Activated CD4-positive, alpha-beta T cell treated with anti-CD3 and anti-CD28 coated beads, Interleukin-2, Interleukin-6, amounts not matched to agents 100 ng/mL and 50 ng/mL, durations not matched to agents 16 hours and 8 hours (primary cell): Measurements from ENCODE around the gene SSU72.
"Not testable (repeated sequence)": the region's sequence is repeated elsewhere in the genome, so short reads cannot be mapped to it uniquely, and the experiment has no call there.

Source experiments
- DNase-seq: peaks from one replicate; pipeline ENCODE4 v3.0.0-alpha.2; 2020

SSU72 gene

GRCh38 chr1:1556961-1557360, 17.7 kb downstream of the SSU72 start:
- DNase-seq = not testable (repeated sequence)

DNA sequence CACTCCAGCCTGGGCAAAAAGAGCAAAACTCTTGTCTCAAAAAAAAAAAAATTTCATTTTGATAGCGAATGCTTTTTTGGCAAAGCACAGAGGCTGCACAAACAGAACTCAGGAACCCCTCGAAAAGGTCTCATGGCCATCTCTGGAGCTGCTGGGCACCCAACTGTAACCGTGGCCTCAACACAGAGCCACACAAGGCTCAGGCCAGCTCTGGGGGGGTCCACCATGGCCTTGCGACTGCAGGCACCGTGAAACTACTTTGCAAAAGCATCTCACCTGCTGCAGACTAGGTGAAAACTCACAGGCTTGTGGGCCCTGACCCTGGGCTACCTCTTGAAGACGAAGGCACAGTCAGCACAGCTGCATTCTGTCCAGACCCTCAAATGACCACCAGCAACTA, 18.2 kb downstream of the SSU72 start:
- DNase-seq = no peak

- DNase-seq = no peak
Measured at GRCh38 chr1:1554926-1555915, 19.4 kb downstream of the SSU72 start.

GRCh38 chr1:1554550-1554925, 20.1 kb downstream of the SSU72 start:
- no peak for DNase-seq

DNA sequence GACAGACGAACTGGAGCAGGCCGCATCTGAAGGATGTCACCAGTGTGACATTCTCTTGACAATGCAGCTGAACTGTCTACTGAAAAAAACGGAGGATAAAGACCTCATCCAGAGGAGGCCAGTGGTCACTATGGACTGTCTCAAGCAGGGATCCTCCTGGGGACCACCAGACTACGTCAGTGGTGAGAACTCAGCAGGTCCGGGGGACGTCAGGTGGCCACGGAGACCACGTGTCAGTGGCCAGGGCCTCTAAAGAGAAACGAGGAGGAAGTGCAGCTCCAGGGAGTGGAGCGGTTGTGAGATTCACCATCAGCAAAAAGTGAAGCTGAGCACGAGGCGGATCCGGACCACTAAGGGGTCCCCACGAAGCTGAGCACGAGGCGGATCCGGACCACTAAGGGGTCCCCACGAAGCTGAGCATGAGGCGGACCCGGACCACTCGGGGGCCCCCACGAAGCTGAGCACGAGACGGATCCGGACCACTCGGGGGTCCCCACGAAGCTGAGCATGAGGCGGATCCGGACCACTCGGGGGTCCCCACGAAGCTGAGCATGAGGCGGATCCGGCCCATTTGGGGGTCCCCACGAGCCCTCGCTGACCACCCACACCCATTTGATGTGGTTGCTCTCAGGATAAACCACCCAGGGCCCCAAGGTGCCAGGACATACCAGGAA, 20.7 kb downstream of the SSU72 start:
- DNase-seq = no peak

- no peak for DNase-seq
Measured at GRCh38 chr1:1552263-1552639, 22.4 kb downstream of the SSU72 start.

- DNase-seq = no peak
Measured at GRCh38 chr1:1551524-1552262, 23.0 kb downstream of the SSU72 start.

DNA sequence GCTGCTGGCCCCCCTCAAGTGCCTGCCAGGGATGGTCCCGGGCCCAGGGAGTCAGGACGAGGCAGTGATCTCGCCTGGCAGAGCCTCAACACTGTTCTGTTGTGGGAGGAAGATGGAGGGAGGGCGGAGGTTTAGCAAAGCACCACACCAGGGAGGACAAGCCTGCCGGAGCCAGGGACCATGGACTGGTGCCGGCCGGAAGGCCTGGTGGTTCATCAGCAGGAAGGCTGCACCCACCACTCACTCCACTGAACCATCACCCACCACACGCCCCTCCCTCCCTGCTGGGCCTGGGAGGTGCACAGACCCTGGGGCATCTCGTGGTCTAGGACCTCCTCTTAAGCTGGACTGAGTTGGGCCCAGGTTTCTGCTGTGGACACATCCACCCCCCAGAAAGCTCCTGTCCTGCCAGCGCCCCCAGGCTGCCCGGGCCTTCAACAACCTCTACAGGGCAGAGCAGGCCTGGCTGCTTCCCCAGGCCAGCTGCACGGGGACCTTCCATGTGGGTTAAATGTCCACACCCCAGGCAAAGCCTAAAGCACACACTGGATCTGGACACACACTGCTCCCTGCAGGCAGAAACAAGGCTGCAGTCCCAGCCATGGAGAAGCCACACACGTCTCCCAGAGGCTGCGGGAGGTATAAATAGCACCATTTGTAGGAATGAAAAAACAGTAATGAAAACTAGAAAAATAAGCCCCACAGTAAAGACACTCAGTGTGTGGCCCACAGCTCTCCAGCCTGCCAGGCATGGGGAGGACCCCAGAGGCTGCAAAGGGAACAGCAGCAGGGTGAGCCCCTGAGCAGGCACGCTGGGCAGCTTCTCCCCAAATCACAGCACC, 23.9 kb downstream of the SSU72 start:
- no peak for DNase-seq

- no peak for DNase-seq
Measured at GRCh38 chr1:1550087-1550486, 24.6 kb downstream of the SSU72 start.

DNA sequence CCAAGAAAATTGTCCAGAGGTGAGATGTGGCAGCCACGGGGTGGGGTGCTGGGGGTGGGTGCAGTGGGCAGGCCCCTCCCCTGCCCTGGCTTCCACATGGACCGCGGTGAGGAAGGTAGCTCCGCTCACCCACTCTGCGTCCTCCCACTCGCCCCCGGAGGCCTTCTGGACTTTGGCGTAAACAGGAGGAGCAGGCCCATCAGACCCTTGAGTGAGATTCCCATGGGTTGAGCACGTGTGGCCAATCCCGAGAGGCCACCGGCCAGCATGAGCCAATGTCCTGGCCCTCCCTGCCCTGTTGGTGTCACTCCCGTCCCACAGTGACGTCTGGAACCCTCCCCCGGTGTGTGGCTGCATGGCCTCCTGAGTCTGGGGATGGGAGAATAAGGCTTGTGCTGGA, 26.1 kb downstream of the SSU72 start:
- no peak for DNase-seq

DNA sequence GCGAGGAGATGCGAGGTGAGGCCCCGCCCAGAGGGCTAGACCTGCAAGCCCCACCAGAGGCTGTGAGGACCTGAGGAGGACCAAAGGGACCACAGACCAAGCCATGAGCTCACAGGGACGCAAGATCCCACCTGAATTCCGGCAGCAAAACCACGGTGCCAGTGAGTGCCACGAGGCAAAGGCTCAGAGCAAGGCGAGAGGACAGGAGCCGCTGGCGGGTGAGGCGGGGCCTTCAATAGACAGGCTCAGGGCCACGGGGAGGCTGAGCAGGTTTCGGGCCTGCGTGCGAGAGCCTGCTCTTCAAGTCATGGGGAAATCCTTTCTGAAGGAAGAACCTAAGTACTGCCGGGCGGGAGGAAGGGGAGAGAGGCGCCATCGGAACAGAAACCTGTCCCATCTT, 27.2 kb downstream of the SSU72 start:
- no peak for DNase-seq

DNA sequence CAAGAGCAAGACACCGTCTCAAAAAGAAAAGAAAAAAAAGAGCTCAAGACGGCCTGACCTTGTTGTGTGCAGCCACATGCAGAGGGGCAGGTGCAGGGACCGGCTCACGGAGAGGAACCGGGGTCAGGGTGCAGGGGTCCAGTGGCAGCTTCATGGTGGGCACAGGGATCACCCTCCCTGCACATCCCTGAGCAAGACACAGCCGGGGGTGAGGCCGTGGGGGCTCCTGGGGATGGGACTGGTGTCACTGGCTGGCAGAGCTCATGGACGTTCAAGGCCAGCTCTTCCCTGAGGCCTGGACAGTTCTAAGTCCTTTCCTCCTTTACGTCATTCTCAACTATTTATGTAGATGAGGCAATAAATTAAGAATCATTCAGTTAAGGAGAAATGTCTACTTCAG, 27.7 kb downstream of the SSU72 start:
- DNase-seq = no peak

DNA sequence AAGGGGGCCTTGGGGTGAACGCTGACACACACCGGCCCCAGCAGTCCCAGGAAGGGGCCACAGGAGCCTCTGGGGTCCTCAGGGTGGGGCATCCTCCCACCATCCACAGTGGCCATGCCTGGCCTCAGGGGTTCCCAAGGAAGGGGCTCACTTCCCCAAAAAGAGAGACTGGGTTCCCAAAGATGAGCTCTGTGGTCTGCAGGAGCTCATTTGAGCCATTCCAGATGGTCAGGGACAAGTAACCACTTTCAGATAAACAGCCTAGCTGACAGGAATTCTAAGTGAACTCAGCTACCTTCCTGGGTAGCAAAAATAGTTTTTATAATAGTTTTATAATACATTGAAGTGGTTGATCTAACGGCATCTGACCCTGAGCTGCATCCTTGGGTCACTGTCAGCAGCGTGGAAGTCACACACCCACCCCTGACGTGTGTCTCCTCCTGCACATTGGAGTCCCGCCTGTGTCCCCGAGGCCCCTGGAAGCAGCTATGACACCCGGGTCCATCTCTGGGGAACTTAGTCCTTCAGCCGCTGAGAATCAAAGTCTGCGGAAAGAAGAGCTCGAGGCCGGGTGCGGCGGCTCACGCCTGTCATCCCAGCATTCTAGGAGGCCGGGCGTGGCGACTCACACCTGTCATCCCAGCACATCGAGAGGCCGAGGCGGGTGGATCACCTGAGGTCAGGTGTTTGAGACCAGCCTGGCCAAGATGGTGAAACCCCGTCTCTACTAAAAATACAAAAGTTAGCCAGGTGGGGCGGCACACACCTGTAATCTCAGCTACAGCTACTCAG, 28.5 kb downstream of the SSU72 start:
- no peak for DNase-seq

GRCh38 chr1:1544544-1544943, 30.1 kb downstream of the SSU72 start:
- DNase-seq = no peak

DNA sequence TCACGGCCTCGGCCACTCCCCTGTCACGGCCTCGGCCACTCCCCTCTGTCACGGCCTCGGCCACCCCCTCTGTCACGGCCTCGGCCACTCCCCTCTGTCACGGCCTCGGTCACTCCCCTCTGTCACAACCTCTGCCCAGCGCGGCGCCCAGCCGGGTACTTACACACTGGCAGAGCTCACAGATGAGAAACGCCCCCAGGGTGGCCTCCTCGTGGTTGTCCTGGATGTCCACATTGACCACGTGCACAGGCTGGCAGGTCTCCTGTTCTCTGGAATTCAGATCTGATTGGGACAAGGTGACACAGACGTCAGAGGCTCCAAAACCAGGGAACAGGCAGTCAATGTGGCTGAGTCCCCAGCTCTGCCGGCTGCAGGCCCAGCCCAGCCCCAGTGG, 31.0 kb downstream of the SSU72 start:
- DNase-seq = no peak

GRCh38 chr1:1542766-1543705, 31.6 kb downstream of the SSU72 start:
- DNase-seq = no peak

- no peak for DNase-seq
Measured at GRCh38 chr1:1541956-1542765, 32.5 kb downstream of the SSU72 start.

DNA sequence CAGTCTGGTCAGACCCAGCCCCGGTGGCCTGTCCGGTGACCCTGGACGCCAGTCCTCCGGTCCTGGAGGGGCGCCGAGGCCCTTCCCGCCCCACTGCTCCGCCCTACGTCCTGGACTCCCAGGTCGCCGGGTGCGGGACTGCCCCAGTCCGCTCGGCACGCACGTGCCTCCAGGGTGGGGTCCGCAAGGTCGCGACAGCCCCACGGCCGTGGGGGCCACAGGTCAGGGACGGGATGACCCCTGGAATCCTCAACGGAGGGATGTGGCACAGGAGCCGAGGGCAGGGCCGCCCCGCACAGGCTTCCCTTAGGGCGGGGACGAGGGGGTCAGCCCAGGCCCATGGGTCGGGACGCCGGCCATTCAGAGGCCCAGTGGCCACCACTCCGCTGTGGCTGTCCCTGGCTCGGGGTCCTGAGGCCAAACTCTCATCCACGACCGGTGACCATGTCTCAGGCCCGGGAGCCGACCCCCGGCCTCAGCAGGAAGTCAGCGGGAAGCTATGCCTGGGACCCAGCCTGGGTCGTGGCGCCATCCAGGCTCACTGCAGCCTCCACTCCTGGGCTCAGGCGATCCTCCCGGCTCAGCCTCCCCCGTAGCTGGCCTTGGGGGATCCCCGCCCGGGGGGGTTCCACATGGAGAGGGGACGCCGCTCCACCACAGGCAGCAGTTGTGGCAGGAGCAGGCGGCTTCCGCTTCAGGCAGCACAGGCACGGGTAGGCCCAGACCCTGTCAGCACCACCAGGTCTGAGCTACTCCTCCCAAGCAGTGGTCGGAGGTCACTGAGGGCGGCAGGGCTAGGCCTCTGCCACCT, 33.6 kb downstream of the SSU72 start:
- DNase-seq = no peak
